Measurements from ENCODE around the gene AK5.

AK5 gene

GRCh38 chr1:77534456-77534855, 252.6 kb downstream of the AK5 start:
- no peak for TF ChIP-seq CTCF (IDR thresholded peaks at IDR 0.05; ENCODE audit: insufficient read depth, low read depth, low read length, missing control alignments)
- H3K4me3 ChIP-seq (ENCODE audit: low read length) = no peak overlapping the region
- peak; percentile 27 for DNase-seq (ENCODE audit: low read depth)

- DNase-seq (ENCODE audit: low read depth) = peak; percentile 86
Measured at GRCh38 chr1:77536813-77537212, 255.0 kb downstream of the AK5 start.

GRCh38 chr1:77538956-77539518, 257.2 kb downstream of the AK5 start:
- no peak for TF ChIP-seq CTCF (IDR thresholded peaks at IDR 0.05; ENCODE audit: insufficient read depth, low read depth, low read length, missing control alignments)
- peak; percentile 73 for DNase-seq (ENCODE audit: low read depth)
- H3K4me3 ChIP-seq (ENCODE audit: low read length) = no peak overlapping the region

More at GRCh38 chr1:77536813-77537212, 255.0 kb downstream of the AK5 start:
- no peak overlapping the region for H3K4me3 ChIP-seq (ENCODE audit: low read length)
- TF ChIP-seq CTCF (IDR thresholded peaks at IDR 0.05; ENCODE audit: insufficient read depth, low read depth, low read length, missing control alignments) = no peak

GRCh38 chr1:77539519-77540142, 257.8 kb downstream of the AK5 start:
- TF ChIP-seq CTCF (IDR thresholded peaks at IDR 0.05; ENCODE audit: insufficient read depth, low read depth, low read length, missing control alignments) = no peak
- no peak for DNase-seq (ENCODE audit: low read depth)
- H3K4me3 ChIP-seq (ENCODE audit: low read length) = no peak overlapping the region

- TF ChIP-seq CTCF (IDR thresholded peaks at IDR 0.05; ENCODE audit: insufficient read depth, low read depth, low read length, missing control alignments) = no peak
- DNase-seq (ENCODE audit: low read depth) = peak; percentile 63
- no peak overlapping the region for H3K4me3 ChIP-seq (ENCODE audit: low read length)
Measured at GRCh38 chr1:77540501-77541161, 258.8 kb downstream of the AK5 start.

GRCh38 chr1:77541162-77541545, 259.3 kb downstream of the AK5 start:
- no peak for TF ChIP-seq CTCF (IDR thresholded peaks at IDR 0.05; ENCODE audit: insufficient read depth, low read depth, low read length, missing control alignments)
- H3K4me3 ChIP-seq (ENCODE audit: low read length) = no peak overlapping the region
- no peak for DNase-seq (ENCODE audit: low read depth)

All from epithelial cell of esophagus (primary cell).